ENCODE measurements around the gene UMODL1.

The UMODL1 gene

GRCh38 chr21:42107177-42107880 lies 36.2 kb downstream of the UMODL1 start:
- H3K9me3 ChIP-seq (ENCODE audit: control insufficient read depth, insufficient read depth, low read length): no peaks in the 10 kb centered on the region
- DNase-seq (ENCODE audit: low read depth, low spot score): no peak
- H3K4me1 ChIP-seq (ENCODE audit: control insufficient read depth, insufficient read depth, low read length): no peaks in the 10 kb centered on the region; the same call in 1 of the 2 replicates
- no peak overlapping the region for H3K27ac ChIP-seq (ENCODE audit: low read length)
- H3K36me3 ChIP-seq (ENCODE audit: control insufficient read depth, insufficient read depth, low read length): no peaks in the 10 kb centered on the region
- WGBS (ENCODE audit: insufficient coverage, insufficient read length): no CpG with 5 or more reads among the region's 18 CpGs
- no peak overlapping the region for H3K4me3 ChIP-seq (ENCODE audit: low read length)
- H3K27me3 ChIP-seq (ENCODE audit: control insufficient read depth, insufficient read depth, low read length): no peaks in the 10 kb centered on the region

- no CpG with 5 or more reads among the region's 18 CpGs for WGBS (ENCODE audit: insufficient coverage, insufficient read length)
- H3K27me3 ChIP-seq (ENCODE audit: control insufficient read depth, insufficient read depth, low read length): no peaks in the 10 kb centered on the region
- no peaks in the 10 kb centered on the region for H3K36me3 ChIP-seq (ENCODE audit: control insufficient read depth, insufficient read depth, low read length)
- no peak overlapping the region for H3K27ac ChIP-seq (ENCODE audit: low read length)
- no peak overlapping the region for H3K4me3 ChIP-seq (ENCODE audit: low read length)
- no peaks in the 10 kb centered on the region; the same call in 1 of the 2 replicates for H3K4me1 ChIP-seq (ENCODE audit: control insufficient read depth, insufficient read depth, low read length)
- no peaks in the 10 kb centered on the region for H3K9me3 ChIP-seq (ENCODE audit: control insufficient read depth, insufficient read depth, low read length)
- no peak for DNase-seq (ENCODE audit: low read depth, low spot score)
These were observed 36.9 kb downstream of the UMODL1 start for GRCh38 chr21:42107881-42108553.

GRCh38 chr21:42108554-42109340 lies 37.6 kb downstream of the UMODL1 start:
- no peak for DNase-seq (ENCODE audit: low read depth, low spot score)
- Histone ChIP-seq H3K27me3 (ENCODE audit: control insufficient read depth, insufficient read depth, low read length) (no peaks in the 10 kb centered on the region), H3K27ac (ENCODE audit: low read length) (no peak overlapping the region), H3K4me1 (ENCODE audit: control insufficient read depth, insufficient read depth, low read length) (no peaks in the 10 kb centered on the region; the same call in 1 of the 2 replicates), H3K36me3 (ENCODE audit: control insufficient read depth, insufficient read depth, low read length) (no peaks in the 10 kb centered on the region), H3K4me3 (ENCODE audit: low read length) (no peak overlapping the region), H3K9me3 (ENCODE audit: control insufficient read depth, insufficient read depth, low read length) (no peaks in the 10 kb centered on the region)
- WGBS (ENCODE audit: insufficient coverage, insufficient read length): no CpG with 5 or more reads among the region's 26 CpGs

GRCh38 chr21:42109473-42109872 lies 38.4 kb downstream of the UMODL1 start:
- no peak for DNase-seq (ENCODE audit: low read depth, low spot score)
- H3K9me3 ChIP-seq (ENCODE audit: control insufficient read depth, insufficient read depth, low read length): no peaks in the 10 kb centered on the region
- no peak overlapping the region for H3K4me3 ChIP-seq (ENCODE audit: low read length)
- H3K36me3 ChIP-seq (ENCODE audit: control insufficient read depth, insufficient read depth, low read length): no peaks in the 10 kb centered on the region
- no peak overlapping the region for H3K27ac ChIP-seq (ENCODE audit: low read length)
- H3K27me3 ChIP-seq (ENCODE audit: control insufficient read depth, insufficient read depth, low read length): no peaks in the 10 kb centered on the region
- H3K4me1 ChIP-seq (ENCODE audit: control insufficient read depth, insufficient read depth, low read length): no peaks in the 10 kb centered on the region; the same call in 1 of the 2 replicates
- no CpG with 5 or more reads among the region's 14 CpGs for WGBS (ENCODE audit: insufficient coverage, insufficient read length)

GRCh38 chr21:42109873-42110525 lies 38.9 kb downstream of the UMODL1 start:
- Histone ChIP-seq H3K4me3 (ENCODE audit: low read length) (no peak overlapping the region), H3K27me3 (ENCODE audit: control insufficient read depth, insufficient read depth, low read length) (no peaks in the 10 kb centered on the region), H3K27ac (ENCODE audit: low read length) (no peak overlapping the region), H3K9me3 (ENCODE audit: control insufficient read depth, insufficient read depth, low read length) (no peaks in the 10 kb centered on the region), H3K4me1 (ENCODE audit: control insufficient read depth, insufficient read depth, low read length) (no peaks in the 10 kb centered on the region; the same call in 1 of the 2 replicates), H3K36me3 (ENCODE audit: control insufficient read depth, insufficient read depth, low read length) (no peaks in the 10 kb centered on the region)
- no CpG with 5 or more reads among the region's 17 CpGs for WGBS (ENCODE audit: insufficient coverage, insufficient read length)
- DNase-seq (ENCODE audit: low read depth, low spot score): no peak

GRCh38 chr21:42110691-42111469 lies 39.8 kb downstream of the UMODL1 start:
- H3K27me3 ChIP-seq (ENCODE audit: control insufficient read depth, insufficient read depth, low read length): no peaks in the 10 kb centered on the region
- H3K27ac ChIP-seq (ENCODE audit: low read length): no peak overlapping the region
- H3K36me3 ChIP-seq (ENCODE audit: control insufficient read depth, insufficient read depth, low read length): no peaks in the 10 kb centered on the region
- H3K4me3 ChIP-seq (ENCODE audit: low read length): no peak overlapping the region
- H3K9me3 ChIP-seq (ENCODE audit: control insufficient read depth, insufficient read depth, low read length): no peaks in the 10 kb centered on the region
- WGBS (ENCODE audit: insufficient coverage, insufficient read length): no CpG with 5 or more reads among the region's 24 CpGs
- H3K4me1 ChIP-seq (ENCODE audit: control insufficient read depth, insufficient read depth, low read length): no peaks in the 10 kb centered on the region; the same call in 1 of the 2 replicates
- DNase-seq (ENCODE audit: low read depth, low spot score): no peak

- Histone ChIP-seq H3K4me1 (ENCODE audit: control insufficient read depth, insufficient read depth, low read length) (no peaks in the 10 kb centered on the region; the same call in 1 of the 2 replicates), H3K27ac (ENCODE audit: low read length) (no peak overlapping the region), H3K27me3 (ENCODE audit: control insufficient read depth, insufficient read depth, low read length) (no peaks in the 10 kb centered on the region), H3K9me3 (ENCODE audit: control insufficient read depth, insufficient read depth, low read length) (no peaks in the 10 kb centered on the region), H3K4me3 (ENCODE audit: low read length) (no peak overlapping the region), H3K36me3 (ENCODE audit: control insufficient read depth, insufficient read depth, low read length) (no peaks in the 10 kb centered on the region)
- DNase-seq (ENCODE audit: low read depth, low spot score): no peak
- WGBS (ENCODE audit: insufficient coverage, insufficient read length): no CpG with 5 or more reads among the region's 8 CpGs
These were observed 40.3 kb downstream of the UMODL1 start for GRCh38 chr21:42111470-42111743.

GRCh38 chr21:42111811-42112210 lies 40.7 kb downstream of the UMODL1 start:
- no peaks in the 10 kb centered on the region for H3K27me3 ChIP-seq (ENCODE audit: control insufficient read depth, insufficient read depth, low read length)
- no peak overlapping the region for H3K4me3 ChIP-seq (ENCODE audit: low read length)
- WGBS (ENCODE audit: insufficient coverage, insufficient read length): no CpG with 5 or more reads among the region's 10 CpGs
- DNase-seq (ENCODE audit: low read depth, low spot score): no peak
- H3K36me3 ChIP-seq (ENCODE audit: control insufficient read depth, insufficient read depth, low read length): no peaks in the 10 kb centered on the region
- H3K27ac ChIP-seq (ENCODE audit: low read length): no peak overlapping the region
- no peaks in the 10 kb centered on the region; the same call in 1 of the 2 replicates for H3K4me1 ChIP-seq (ENCODE audit: control insufficient read depth, insufficient read depth, low read length)
- no peaks in the 10 kb centered on the region for H3K9me3 ChIP-seq (ENCODE audit: control insufficient read depth, insufficient read depth, low read length)

GRCh38 chr21:42112238-42112637 lies 41.1 kb downstream of the UMODL1 start:
- Histone ChIP-seq H3K36me3 (ENCODE audit: control insufficient read depth, insufficient read depth, low read length) (no peaks in the 10 kb centered on the region), H3K27ac (ENCODE audit: low read length) (no peak overlapping the region), H3K9me3 (ENCODE audit: control insufficient read depth, insufficient read depth, low read length) (no peaks in the 10 kb centered on the region), H3K27me3 (ENCODE audit: control insufficient read depth, insufficient read depth, low read length) (no peaks in the 10 kb centered on the region), H3K4me1 (ENCODE audit: control insufficient read depth, insufficient read depth, low read length) (no peaks in the 10 kb centered on the region; the same call in 1 of the 2 replicates), H3K4me3 (ENCODE audit: low read length) (no peak overlapping the region)
- WGBS (ENCODE audit: insufficient coverage, insufficient read length): no CpG with 5 or more reads among the region's 1 CpG
- DNase-seq (ENCODE audit: low read depth, low spot score): no peak
